HG03565 (cell line): Measurements from ENCODE around the gene RCOR1.

Source experiments
- ATAC-seq: cut with Tn5 transposase; IDR thresholded peaks from one replicate; pipeline ENCODE4 v1.9.1; 2021; ENCODE audit warnings: mild to moderate bottlenecking, moderate library complexity; ENCODE audit not compliant: unreplicated experiment

RCOR1 gene

GRCh38 chr14:102770147-102771123, 178.0 kb downstream of the RCOR1 start:
- ATAC-seq, result no peak

GRCh38 chr14:102771144-102771543, 178.7 kb downstream of the RCOR1 start:
- no peak for ATAC-seq

GRCh38 chr14:102772781-102773570, 180.5 kb downstream of the RCOR1 start:
- ATAC-seq, result no peak

GRCh38 chr14:102774391-102775153, 182.1 kb downstream of the RCOR1 start:
- ATAC-seq, result peak; percentile 22

- no peak for ATAC-seq
Observed at GRCh38 chr14:102775855-102776760, 183.7 kb downstream of the RCOR1 start.

- ATAC-seq, result peak; percentile 42
Observed at GRCh38 chr14:102776761-102777710, 184.6 kb downstream of the RCOR1 start, which contains the start of gene TRAF3. Gene TRAF3 (plus strand): TSS chr14:102777449. CDS start chr14:102870202, 92,753 bp downstream.

- no peak for ATAC-seq
Observed at GRCh38 chr14:102777711-102778337, 185.4 kb downstream of the RCOR1 start.

- no peak for ATAC-seq
Observed at GRCh38 chr14:102778338-102779083, 186.1 kb downstream of the RCOR1 start.

- no peak for ATAC-seq
Observed at GRCh38 chr14:102779084-102779462, 186.6 kb downstream of the RCOR1 start.

- ATAC-seq, result no peak
Observed at GRCh38 chr14:102779574-102780315, 187.3 kb downstream of the RCOR1 start.
